ENCODE data around the gene KRTAP1-3.
"Not testable (repeated sequence)": the region's sequence is repeated elsewhere in the genome, so short reads cannot be mapped to it uniquely, and the experiment has no call there.

KRTAP1-3 gene

GRCh38 chr17:41034346-41034935 is at the start of gene KRTAP1-3:
Gene KRTAP1-3, minus strand, starts transcription at chr17:41034874. Its CDS starts 53 bp downstream, at chr17:41034821.
- not testable (repeated sequence) for DNase-seq

GRCh38 chr17:41084100-41084856 is 49.6 kb upstream of the KRTAP1-3 start, which contains the start of gene KRTAP4-7:
Gene KRTAP4-7, plus strand, starts transcription at chr17:41084150. Its CDS starts 57 bp downstream, at chr17:41084207.
- DNase-seq, result not testable (repeated sequence)

DNA sequence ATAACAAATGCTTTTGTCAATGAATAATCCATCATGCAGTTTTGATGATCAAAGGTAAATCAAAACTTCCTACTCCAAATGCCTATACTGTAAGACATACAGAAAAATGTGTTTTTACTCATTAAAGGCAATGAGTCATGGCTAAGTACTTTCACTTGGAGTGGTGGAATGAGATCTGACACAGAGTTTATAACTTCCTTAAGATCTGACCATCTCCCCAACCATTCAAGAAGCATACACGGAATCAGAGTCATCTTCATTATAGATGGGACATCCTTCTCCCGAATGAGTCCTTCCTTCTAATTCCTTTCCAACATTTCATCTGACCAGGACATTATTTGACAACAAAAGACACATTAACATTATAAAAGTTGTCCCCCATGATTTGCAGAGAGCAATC is 48.8 kb upstream of the KRTAP1-3 start:
- DNase-seq, result not testable (repeated sequence)

GRCh38 chr17:41082626-41083025 is 48.0 kb upstream of the KRTAP1-3 start:
- DNase-seq, result no peak

- no peak for DNase-seq
These were observed 42.1 kb upstream of the KRTAP1-3 start for GRCh38 chr17:41076788-41077187.

- no peak for DNase-seq
These were observed 39.0 kb upstream of the KRTAP1-3 start for GRCh38 chr17:41073676-41074075.

GRCh38 chr17:41071606-41072360 is 37.1 kb upstream of the KRTAP1-3 start:
- no peak for DNase-seq

DNA sequence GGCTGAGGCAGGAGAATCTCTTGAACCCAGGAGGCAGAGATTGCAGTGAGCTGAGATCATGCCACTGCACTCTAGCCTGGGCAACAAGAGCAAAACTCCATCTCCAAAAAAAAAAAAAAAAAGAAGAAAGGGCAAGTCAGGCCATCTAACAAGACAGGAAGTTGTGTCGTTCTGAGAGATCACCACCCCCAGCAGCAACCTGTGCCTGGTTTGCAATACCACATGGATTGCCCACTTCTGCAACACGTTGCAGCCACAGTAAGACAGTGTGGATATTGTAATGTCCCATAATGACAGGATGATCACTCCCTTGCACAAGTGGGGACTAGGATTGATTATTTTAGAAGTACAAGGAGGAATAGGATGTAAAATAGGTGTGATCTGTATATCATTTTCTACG is 34.4 kb upstream of the KRTAP1-3 start:
- no peak for DNase-seq

GRCh38 chr17:41067281-41067680 is 32.6 kb upstream of the KRTAP1-3 start:
- no peak for DNase-seq

DNA sequence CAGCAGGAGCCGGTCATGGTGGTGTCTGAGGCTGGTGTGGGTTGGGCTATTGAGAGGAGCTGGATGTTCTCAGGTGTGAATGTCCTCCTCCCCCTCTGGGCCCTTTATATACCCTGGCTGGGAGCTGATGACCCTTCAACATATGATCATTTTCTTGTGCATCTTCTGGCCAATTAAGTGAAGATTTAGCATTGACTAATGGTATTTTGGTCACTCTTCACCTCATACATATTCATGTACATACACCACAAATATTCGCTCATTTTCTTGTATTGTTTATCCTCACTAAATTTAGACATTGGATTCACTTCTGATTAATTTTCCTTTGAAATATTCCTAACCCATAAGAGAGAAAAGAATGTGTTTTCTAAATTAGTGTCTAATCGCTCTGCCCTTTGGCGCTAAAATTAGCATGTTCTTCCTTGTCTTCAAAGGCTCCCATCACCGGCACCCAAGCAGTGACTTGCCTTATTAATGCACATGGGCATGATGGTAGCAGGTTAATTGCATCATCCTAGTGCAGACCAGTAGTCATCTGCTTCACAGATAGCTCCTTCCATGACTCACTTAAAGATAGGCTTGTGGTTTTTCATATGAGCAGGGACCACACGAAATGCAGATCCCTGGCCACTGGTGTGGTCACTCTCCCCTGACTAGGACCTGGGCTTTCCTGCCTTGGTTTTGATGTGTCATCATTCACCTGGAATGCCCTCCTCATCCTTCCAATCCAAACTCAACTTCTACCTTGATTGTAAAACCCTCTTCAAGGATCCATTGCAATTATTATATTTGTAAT is 31.4 kb upstream of the KRTAP1-3 start, which contains the start of gene KRTAP2-4:
Gene KRTAP2-4, minus strand, starts transcription at position 51 of the 796 bp plus-strand sequence. Its CDS starts 34 bp downstream, at position 17.
- DNase-seq, result no peak

DNA sequence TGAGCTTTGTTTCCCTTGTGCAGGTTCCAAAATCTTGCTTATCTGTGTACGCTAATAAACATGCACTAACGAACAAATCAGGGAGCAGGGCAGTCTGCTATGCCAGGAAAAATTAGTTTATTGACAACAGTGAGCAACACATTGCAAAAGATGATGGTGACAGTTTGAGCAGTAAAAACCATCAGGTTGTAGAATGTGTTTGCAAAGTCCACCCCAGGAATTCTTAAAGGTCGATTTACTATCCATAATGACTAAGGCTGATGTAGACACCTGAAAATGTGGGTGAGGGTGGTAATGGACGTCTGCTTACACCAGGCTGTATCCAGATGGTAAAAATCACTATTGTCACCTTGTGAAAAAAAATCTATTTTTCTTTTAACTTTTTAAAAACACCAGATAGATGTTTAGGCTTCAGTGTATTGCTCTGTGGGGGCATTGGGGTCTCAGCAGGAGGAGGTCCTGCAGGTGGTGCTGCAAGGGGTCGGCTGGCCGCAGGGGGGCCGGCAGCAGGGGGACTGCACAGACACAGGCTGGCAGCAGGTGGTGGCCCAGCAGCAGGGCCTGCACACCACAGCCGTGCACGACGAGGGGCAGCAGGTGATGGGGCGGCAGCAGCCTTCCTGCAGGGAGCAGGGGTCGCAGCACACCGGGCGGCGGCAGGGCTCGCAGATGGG is 30.5 kb upstream of the KRTAP1-3 start:
- not testable (repeated sequence) for DNase-seq

DNA sequence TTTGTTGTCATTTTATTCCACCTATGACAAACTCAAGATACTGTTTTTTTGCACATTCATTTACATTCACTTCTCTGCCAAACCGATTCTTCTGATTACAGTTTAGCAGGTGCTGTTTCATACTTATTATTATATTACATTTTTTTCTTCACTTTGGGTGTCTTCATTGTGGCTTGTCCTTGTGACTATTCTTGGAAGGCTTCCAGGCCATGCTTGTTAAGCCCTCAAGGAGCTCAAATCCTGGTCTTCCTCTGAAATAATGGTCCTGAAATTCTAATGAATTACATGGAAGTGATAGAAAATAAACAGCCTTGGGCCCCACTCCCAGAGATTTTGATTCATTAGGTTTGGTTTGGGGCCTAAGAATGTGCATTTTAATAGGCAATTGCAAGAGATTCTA is 29.6 kb upstream of the KRTAP1-3 start:
- no peak for DNase-seq

DNA sequence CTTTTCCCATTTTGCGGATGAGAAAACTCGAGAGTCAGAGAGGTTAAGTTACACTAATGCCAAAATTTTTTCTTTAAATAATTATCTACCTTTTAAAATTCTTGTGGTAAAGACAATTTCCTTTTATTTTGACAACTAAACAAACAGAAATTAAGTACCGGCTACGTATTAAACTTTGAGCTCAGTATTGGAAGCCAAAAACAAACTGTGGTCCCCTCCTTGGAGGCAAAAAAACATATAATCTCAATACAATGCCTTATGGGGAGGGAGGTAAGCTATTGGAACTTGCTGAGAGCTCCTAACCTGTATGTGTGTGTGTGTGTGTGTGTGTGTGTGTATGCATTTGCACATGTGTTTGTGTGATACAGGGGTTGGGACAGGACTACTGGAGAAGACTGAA is 28.8 kb upstream of the KRTAP1-3 start:
- DNase-seq, result no peak

- no peak for DNase-seq
These were observed 27.3 kb upstream of the KRTAP1-3 start for GRCh38 chr17:41061964-41062363.

- DNase-seq, result no peak
These were observed 25.5 kb upstream of the KRTAP1-3 start, which contains the start of gene KRTAP2-3 for GRCh38 chr17:41060052-41060604. Gene KRTAP2-3, minus strand, starts transcription at chr17:41060114. Its CDS starts 64 bp downstream, at chr17:41060050.

- not testable (repeated sequence) for DNase-seq
These were observed 24.8 kb upstream of the KRTAP1-3 start for GRCh38 chr17:41059276-41060051.

DNA sequence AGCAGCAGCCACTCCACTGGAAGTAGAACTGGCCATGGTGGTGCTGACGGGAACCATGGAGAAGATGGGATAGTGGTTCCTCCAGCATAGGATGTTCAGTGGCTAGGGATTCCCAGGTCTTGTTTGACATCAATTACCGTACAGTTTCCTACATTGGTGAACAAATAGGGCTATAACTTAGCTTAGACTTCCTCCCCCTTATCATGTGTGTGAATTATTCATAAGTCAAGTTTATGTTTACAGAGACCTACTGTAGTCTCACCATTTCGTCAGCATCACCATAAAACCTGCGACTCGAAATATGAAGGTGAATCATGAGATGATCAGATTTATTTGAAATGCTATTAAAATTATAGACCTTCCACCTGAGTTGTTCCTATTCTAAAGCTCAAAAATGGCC is 24.1 kb upstream of the KRTAP1-3 start:
- no peak for DNase-seq

DNA sequence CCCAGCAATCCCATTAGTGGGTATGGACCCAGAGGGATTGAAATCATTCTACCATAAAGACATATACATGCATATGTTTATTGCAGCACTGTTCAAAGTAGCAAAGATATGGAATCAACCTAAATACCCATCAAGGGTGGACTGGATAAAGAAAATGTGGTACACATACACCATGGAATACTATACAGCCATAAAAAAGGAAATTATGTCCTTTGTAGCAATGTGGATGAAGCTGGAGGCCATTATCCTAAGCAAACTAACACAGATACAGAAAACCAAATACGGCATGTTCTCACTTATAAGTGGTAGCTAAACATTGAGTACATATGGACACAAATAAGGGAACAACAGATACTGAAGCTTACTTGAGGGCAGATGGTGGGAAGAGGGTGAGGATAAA is 22.9 kb upstream of the KRTAP1-3 start:
- no peak for DNase-seq

DNA sequence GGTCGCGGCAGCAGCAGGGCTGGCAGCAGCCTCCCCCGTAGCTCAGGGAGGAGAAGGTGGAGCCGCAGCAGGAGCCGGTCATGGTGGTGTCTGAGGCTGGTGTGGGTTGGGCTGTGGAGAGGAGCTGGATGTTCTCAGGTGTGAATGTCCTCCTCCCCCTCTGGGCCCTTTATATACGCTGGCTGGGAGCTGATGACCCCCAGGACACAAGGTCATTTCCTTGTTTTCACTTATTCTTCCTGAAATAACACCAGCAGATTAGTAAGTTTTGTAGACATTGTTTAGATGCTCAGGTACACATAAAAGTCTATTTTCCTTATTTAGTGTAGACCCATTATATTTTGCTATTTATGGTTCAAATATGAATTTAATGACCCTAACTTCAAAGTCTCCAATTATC is 20.5 kb upstream of the KRTAP1-3 start, which contains the start of gene KRTAP2-2:
Gene KRTAP2-2, minus strand, starts transcription at position 101 of the 400 bp plus-strand sequence. Its CDS starts 19 bp downstream, at position 82.
- DNase-seq, result not testable (repeated sequence)

DNA sequence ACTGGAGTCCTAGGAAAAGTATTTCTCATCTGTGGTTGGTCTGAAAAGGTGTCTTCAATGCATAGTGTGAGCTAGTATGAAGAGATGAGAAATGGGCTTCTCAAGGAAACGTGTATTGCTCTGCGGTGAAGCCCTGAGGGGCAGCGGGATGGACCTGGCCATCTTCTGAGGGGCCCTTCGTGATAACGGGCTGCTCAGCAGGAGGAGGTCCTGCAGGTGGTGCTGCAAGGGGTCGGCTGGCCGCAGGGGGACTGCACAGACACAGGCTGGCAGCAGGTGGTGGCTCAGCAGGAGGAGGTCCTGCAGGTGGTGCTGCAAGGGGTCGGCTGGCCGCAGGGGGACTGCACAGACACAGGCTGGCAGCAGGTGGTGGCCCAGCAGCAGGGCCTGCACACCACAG is 19.9 kb upstream of the KRTAP1-3 start:
- not testable (repeated sequence) for DNase-seq

- no peak for DNase-seq
These were observed 19.4 kb upstream of the KRTAP1-3 start for GRCh38 chr17:41054025-41054424.

All from bone marrow (tissue), 2 donors.